Tibial artery (tissue), 4 donors: ENCODE results near the gene BIN2.
"Not testable (repeated sequence)": the region's sequence is repeated elsewhere in the genome, so short reads cannot be mapped to it uniquely, and the experiment has no call there.

Experiments used
- DNase-seq, 2 donors: peaks; one replicate each; pipeline ENCODE4 v3.0.0-alpha.2; 2019
- H3K27ac ChIP-seq, 2 donors: fragments of 200-600 bp; sonication (generic) in 1 of 2; 1 replicate in 1 of 2; 2 replicates in 1 of 2; pipeline ENCODE4 v1.5.1; 2018 to 2019; ENCODE audit warnings: mild to moderate bottlenecking in 1 of 2
- H3K27me3 ChIP-seq, 2 donors: fragments of 200-600 bp; sonication (generic) in 1 of 2; one replicate each; pipeline versions ENCODE4 v1.5.1 to v1.6.0; 2016 to 2019
- H3K36me3 ChIP-seq, 3 donors: fragments of 200-600 bp; sonication (generic) in 2 of 3; one replicate each; pipeline ENCODE4 v1.5.1; 2016 to 2019; ENCODE audit warnings: mild to moderate bottlenecking in 2 of 3
- H3K4me1 ChIP-seq, 4 donors: fragments of 200-600 bp; sonication (generic) in 2 of 4; 1 replicate in 3 of 4; 2 replicates in 1 of 4; pipeline ENCODE4 v1.5.1; 2016 to 2019
- H3K4me3 ChIP-seq, 2 donors: fragments of 200-600 bp; sonication (generic) in 1 of 2; 1 replicate in 1 of 2; 2 replicates in 1 of 2; pipeline ENCODE4 v1.5.1; 2018 to 2019; ENCODE audit warnings: mild to moderate bottlenecking in 2 of 2
- H3K9me3 ChIP-seq, 3 donors: fragments of 200-600 bp; sonication (generic) in 1 of 3; one replicate each; pipeline ENCODE4 v1.5.1; 2016 to 2019
- intact Hi-C: fragments of 100-400 bp; cut with DNase I; formaldehyde crosslinking; loops from one replicate; pipeline ENCODE4 v1.15.0; 2023; ENCODE audit warnings: low total_unique reads
- TF ChIP-seq, protein P1 (sequence below), 2 experiments: fragments of 200-600 bp in 1 of 2; fragments of 450-650 bp in 1 of 2; IDR thresholded peaks; one replicate each; pipeline ENCODE4 v1.5.1; 2017 to 2019; ENCODE audit warnings: antibody characterized with exemption in 2 of 2, mild to moderate bottlenecking in 1 of 2, moderate library complexity in 1 of 2

BIN2 gene

DNA sequence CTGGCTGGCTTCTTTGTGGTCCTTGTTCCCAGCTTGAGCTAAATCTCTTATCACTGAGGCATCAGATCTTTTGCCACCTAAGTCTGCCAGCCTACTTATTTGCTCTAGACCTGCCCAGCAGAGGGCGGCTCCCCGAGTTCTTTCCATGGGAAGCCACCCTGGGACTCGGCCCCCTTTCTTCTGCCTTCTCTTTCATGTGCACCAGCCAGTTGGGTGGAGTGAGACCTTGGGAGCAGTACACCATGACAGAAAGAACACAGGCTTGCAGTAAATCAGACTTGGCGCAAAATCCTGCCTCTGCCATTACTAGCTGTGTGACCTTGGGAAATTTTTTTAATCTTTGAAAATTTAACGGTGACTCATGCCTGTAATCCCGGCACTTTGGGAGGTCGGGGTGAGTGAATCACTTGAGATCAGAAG, 61.2 kb downstream of the BIN2 start:
- TF ChIP-seq, protein P1, sequence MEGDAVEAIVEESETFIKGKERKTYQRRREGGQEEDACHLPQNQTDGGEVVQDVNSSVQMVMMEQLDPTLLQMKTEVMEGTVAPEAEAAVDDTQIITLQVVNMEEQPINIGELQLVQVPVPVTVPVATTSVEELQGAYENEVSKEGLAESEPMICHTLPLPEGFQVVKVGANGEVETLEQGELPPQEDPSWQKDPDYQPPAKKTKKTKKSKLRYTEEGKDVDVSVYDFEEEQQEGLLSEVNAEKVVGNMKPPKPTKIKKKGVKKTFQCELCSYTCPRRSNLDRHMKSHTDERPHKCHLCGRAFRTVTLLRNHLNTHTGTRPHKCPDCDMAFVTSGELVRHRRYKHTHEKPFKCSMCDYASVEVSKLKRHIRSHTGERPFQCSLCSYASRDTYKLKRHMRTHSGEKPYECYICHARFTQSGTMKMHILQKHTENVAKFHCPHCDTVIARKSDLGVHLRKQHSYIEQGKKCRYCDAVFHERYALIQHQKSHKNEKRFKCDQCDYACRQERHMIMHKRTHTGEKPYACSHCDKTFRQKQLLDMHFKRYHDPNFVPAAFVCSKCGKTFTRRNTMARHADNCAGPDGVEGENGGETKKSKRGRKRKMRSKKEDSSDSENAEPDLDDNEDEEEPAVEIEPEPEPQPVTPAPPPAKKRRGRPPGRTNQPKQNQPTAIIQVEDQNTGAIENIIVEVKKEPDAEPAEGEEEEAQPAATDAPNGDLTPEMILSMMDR (IDR thresholded peaks at IDR 0.05): peak; percentile 13 to 16
- intact Hi-C loops: no loop called here
- Histone ChIP-seq H3K9me3 (no peaks in the 10 kb centered on the region), H3K4me1 (no peaks in the 10 kb centered on the region), H3K36me3 (no peaks in the 10 kb centered on the region), H3K27ac (no peak overlapping the region), H3K27me3 (no peaks in the 10 kb centered on the region), H3K4me3 (no peak overlapping the region)
- DNase-seq: no peak

DNA sequence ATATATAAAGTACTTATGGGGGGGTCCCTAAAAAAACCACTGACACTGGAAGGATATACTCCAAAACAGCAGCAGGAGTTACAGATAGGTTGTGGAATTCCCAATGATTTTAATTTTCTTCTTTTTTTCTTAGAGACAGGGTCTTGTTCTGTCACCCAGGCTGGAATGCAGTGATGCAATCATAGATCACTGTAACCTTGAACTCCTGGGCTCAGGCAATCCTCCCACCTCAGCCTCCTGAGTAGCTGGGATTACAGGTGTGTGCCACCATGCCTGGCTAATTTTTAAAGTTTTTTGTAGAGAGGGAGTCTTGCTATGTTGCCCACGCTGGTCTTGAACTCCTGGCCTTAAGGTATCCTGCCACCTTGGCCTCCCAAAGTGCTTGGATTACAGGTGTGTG, 64.4 kb downstream of the BIN2 start:
- H3K36me3 ChIP-seq, H3K4me1 ChIP-seq, H3K27me3 ChIP-seq, DNase-seq, H3K9me3 ChIP-seq, H3K4me3 ChIP-seq, H3K27ac ChIP-seq: not testable (repeated sequence)
- intact Hi-C loops: loop anchor here (2.0 kb wide), 1 partner anchor 47 kb away; no protein-coding TSS in a partner anchor

DNA sequence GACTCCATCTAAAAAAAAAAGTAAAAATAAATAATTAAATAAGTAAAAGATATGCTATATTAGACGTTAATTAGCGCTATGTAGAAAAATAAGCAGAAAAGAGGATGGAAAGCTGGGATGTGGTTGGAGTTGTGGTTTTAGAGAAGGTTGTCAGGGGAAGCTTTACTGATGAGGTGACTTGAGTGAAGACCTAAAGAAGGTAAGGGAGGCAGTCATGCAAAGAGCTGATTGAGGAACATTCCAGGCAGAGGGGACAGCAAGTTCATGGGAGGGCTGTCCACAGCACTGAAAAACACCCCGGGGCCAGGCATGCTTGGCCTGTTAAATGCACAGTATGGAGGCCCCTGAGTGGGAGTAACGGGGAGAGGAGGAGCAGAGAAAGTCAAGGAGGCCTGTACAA, 69.4 kb downstream of the BIN2 start:
- no peaks in the 10 kb centered on the region for H3K4me1 ChIP-seq
- TF ChIP-seq, protein P1 (IDR thresholded peaks at IDR 0.05): no peak
- H3K9me3 ChIP-seq: no peaks in the 10 kb centered on the region
- no peaks in the 10 kb centered on the region for H3K27me3 ChIP-seq
- no peaks in the 10 kb centered on the region for H3K36me3 ChIP-seq
- no peak for DNase-seq
- H3K27ac ChIP-seq: no peak overlapping the region
- intact Hi-C loops: no loop called here
- H3K4me3 ChIP-seq: no peak overlapping the region

DNA sequence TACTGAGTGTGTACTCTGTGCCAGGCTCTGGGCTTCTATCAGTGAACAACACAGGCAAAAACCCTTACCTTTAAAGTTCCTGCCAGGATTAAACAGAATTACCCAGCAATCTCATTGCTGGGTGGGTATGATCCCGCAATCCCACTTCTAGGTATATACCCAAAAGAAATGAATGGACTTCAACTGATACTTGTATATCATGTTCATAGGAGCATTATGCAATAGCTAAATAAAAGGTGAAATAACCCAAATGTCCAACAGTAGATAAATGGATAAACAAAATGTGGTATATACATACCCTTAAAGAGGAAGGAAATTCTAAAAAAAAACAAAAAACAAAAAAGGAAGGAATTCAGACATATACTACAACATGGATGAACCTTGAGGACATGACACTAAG, 70.7 kb downstream of the BIN2 start:
- Histone ChIP-seq H3K27ac (no peak overlapping the region), H3K27me3 (no peaks in the 10 kb centered on the region), H3K36me3 (no peaks in the 10 kb centered on the region), H3K4me3 (no peak overlapping the region), H3K4me1 (no peaks in the 10 kb centered on the region), H3K9me3 (no peaks in the 10 kb centered on the region)
- intact Hi-C loops: no loop called here
- DNase-seq: no peak
- TF ChIP-seq, protein P1 (IDR thresholded peaks at IDR 0.05): no peak

DNA sequence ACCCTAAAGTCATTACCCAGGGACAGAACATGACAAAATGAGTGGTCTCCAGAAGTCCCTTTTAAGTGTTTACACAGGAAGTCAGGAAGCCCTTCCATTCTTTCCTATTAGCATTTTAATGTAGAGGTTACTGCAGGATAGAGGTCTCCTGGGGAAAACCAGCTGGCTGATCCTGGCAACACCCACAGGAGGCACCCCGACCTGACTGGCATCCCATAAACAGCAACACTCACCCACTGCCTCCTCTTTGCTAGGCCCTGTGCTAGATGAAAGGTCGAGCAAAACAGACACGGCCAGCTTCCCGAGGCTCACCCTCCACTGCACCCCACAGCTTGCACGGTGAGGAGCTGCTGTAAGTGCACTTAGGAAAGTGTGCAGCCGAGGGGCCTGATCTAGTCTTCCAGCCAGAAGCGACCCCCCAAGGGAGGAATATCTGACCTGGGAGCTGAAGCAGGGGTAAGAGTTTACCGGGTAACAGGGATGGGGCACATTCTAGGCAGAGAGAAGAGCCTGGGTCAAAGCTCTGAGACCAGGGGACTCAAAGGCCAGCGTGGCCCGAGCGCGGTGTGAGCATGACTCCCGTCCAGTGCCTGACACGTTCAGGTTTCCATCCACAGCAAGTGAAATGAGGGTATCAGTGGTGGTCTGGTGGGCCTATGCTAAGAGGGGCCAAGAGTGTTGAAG, 76.3 kb downstream of the BIN2 start:
- Histone ChIP-seq H3K4me1 (no peaks in the 10 kb centered on the region), H3K27ac (no peak overlapping the region), H3K36me3 (peaks cover 20 to 30% (median 22%) of the 10 kb centered on the region in 3 donors), H3K4me3 (no peak overlapping the region), H3K9me3 (no peaks in the 10 kb centered on the region), H3K27me3 (no peaks in the 10 kb centered on the region)
- TF ChIP-seq, protein P1 (IDR thresholded peaks at IDR 0.05): no peak
- intact Hi-C loops: no loop called here
- DNase-seq: no peak

DNA sequence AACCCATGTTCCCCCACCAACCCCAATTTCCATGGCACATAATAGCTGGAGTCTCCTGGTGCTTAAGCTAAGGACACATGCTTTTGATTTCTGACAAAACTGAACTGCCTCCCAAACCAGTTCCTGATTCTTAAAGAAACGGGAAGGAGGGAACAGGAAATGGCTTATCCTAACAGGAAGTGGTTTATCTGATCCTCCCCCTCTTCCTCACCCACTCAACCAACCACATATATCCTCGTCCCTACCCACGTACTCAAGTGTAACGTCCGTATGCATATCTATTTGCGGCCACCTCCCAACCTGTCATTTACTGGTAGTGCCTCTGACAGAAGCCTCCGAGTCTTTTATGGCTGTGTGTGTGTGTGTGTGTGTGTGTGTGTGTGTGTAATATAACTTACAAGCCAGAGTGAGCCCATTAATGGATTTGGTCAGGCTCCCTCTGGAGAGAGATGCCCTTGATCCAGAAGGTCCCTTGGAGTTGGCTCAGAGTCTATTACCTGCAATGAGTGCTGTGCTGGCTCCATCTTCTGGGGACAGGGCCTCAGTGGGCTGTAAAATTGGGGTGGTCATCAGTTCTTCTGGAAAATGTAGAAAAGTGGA, 77.6 kb downstream of the BIN2 start:
- H3K9me3 ChIP-seq: no peaks in the 10 kb centered on the region
- H3K36me3 ChIP-seq: peaks cover 33 to 43% (median 35%) of the 10 kb centered on the region in 3 donors
- H3K27ac ChIP-seq: no peak overlapping the region
- H3K4me3 ChIP-seq: no peak overlapping the region
- intact Hi-C loops: no loop called here
- DNase-seq: no peak
- no peaks in the 10 kb centered on the region for H3K27me3 ChIP-seq
- peaks cover 0 to 10% (median 2%) of the 10 kb centered on the region in 4 donors for H3K4me1 ChIP-seq
- TF ChIP-seq, protein P1 (IDR thresholded peaks at IDR 0.05): no peak
